ENCODE measurements around the gene CDK7. TPM values are rescaled to one million over a fixed set of nuclear protein-coding genes. Genes with fewer than 3 reads are reported as not detected.
"Not testable (repeated sequence)": the region's sequence is repeated elsewhere in the genome, so short reads cannot be mapped to it uniquely, and the experiment has no call there.

CDK7 gene
- polyA plus RNA-seq, 2 donors, result 37.4 to 52.5 TPM

- Histone ChIP-seq H3K4me3 (ENCODE audit: low read depth in 1 of 2, low read length in 2 of 2) (no peak overlapping the region), H3K36me3 (ENCODE audit: control insufficient read depth in 2 of 2, insufficient read depth in 2 of 2, low read length in 1 of 2) (no peaks in the 10 kb centered on the region), H3K9me3 (ENCODE audit: control insufficient read depth in 2 of 2, insufficient read depth in 1 of 2, low read depth in 1 of 2, low read length in 1 of 2) (no peaks in the 10 kb centered on the region), H3K4me1 (ENCODE audit: control insufficient read depth in 2 of 2, insufficient read depth in 2 of 2, low read length in 1 of 2) (no peaks in the 10 kb centered on the region), H3K27ac (ENCODE audit: low read depth in 2 of 2, low read length in 1 of 2) (no peak overlapping the region), H3K27me3 (ENCODE audit: control insufficient read depth in 1 of 2, insufficient read depth in 2 of 2, low read length in 2 of 2) (no peaks in the 10 kb centered on the region)
- 98% methylated on average over 4 of the region's 4 CpGs for WGBS, 2 donors
Measured at GRCh38 chr5:69213513-69214215, 21.0 kb upstream of the CDK7 start.

GRCh38 chr5:69217151-69217511 is 17.6 kb upstream of the CDK7 start:
- Histone ChIP-seq H3K36me3 (ENCODE audit: control insufficient read depth in 2 of 2, insufficient read depth in 2 of 2, low read length in 1 of 2) (no peaks in the 10 kb centered on the region), H3K27ac (ENCODE audit: low read depth in 2 of 2, low read length in 1 of 2) (no peak overlapping the region), H3K27me3 (ENCODE audit: control insufficient read depth in 1 of 2, insufficient read depth in 2 of 2, low read length in 2 of 2) (no peaks in the 10 kb centered on the region), H3K4me1 (ENCODE audit: control insufficient read depth in 2 of 2, insufficient read depth in 2 of 2, low read length in 1 of 2) (no peaks in the 10 kb centered on the region), H3K9me3 (ENCODE audit: control insufficient read depth in 2 of 2, insufficient read depth in 1 of 2, low read depth in 1 of 2, low read length in 1 of 2) (no peaks in the 10 kb centered on the region), H3K4me3 (ENCODE audit: low read depth in 1 of 2, low read length in 2 of 2) (peak overlapping the region in 1 of 2 donors; percentile 94)
- 37 to 50% methylated on average over 6 of the region's 6 CpGs for WGBS, 2 donors

- Histone ChIP-seq H3K27me3 (ENCODE audit: control insufficient read depth in 1 of 2, insufficient read depth in 2 of 2, low read length in 2 of 2) (no peaks in the 10 kb centered on the region), H3K9me3 (ENCODE audit: control insufficient read depth in 2 of 2, insufficient read depth in 1 of 2, low read depth in 1 of 2, low read length in 1 of 2) (no peaks in the 10 kb centered on the region), H3K27ac (ENCODE audit: low read depth in 2 of 2, low read length in 1 of 2) (peak overlapping the region; percentile 97 to 98), H3K36me3 (ENCODE audit: control insufficient read depth in 2 of 2, insufficient read depth in 2 of 2, low read length in 1 of 2) (no peaks in the 10 kb centered on the region), H3K4me1 (ENCODE audit: control insufficient read depth in 2 of 2, insufficient read depth in 2 of 2, low read length in 1 of 2) (no peaks in the 10 kb centered on the region), H3K4me3 (ENCODE audit: low read depth in 1 of 2, low read length in 2 of 2) (peak overlapping the region; percentile 94 to 99)
- 0 to 1% methylated on average over 72 to 73 of the region's 73 CpGs for WGBS, 2 donors
Measured at GRCh38 chr5:69217548-69218526, 16.8 kb upstream of the CDK7 start.

- H3K27ac ChIP-seq (ENCODE audit: low read depth in 2 of 2, low read length in 1 of 2), result no peak overlapping the region
- H3K4me3 ChIP-seq (ENCODE audit: low read depth in 1 of 2, low read length in 2 of 2), result no peak overlapping the region
- no peaks in the 10 kb centered on the region for H3K4me1 ChIP-seq (ENCODE audit: control insufficient read depth in 2 of 2, insufficient read depth in 2 of 2, low read length in 1 of 2)
- no peaks in the 10 kb centered on the region for H3K27me3 ChIP-seq (ENCODE audit: control insufficient read depth in 1 of 2, insufficient read depth in 2 of 2, low read length in 2 of 2)
- no peaks in the 10 kb centered on the region for H3K9me3 ChIP-seq (ENCODE audit: control insufficient read depth in 2 of 2, insufficient read depth in 1 of 2, low read depth in 1 of 2, low read length in 1 of 2)
- no peaks in the 10 kb centered on the region for H3K36me3 ChIP-seq (ENCODE audit: control insufficient read depth in 2 of 2, insufficient read depth in 2 of 2, low read length in 1 of 2)
Measured at GRCh38 chr5:69219939-69220338, 14.7 kb upstream of the CDK7 start.

- H3K4me1 ChIP-seq (ENCODE audit: control insufficient read depth in 2 of 2, insufficient read depth in 2 of 2, low read length in 1 of 2); H3K4me3 ChIP-seq (ENCODE audit: low read depth in 1 of 2, low read length in 2 of 2); H3K27ac ChIP-seq (ENCODE audit: low read depth in 2 of 2, low read length in 1 of 2); H3K27me3 ChIP-seq (ENCODE audit: control insufficient read depth in 1 of 2, insufficient read depth in 2 of 2, low read length in 2 of 2); H3K36me3 ChIP-seq (ENCODE audit: control insufficient read depth in 2 of 2, insufficient read depth in 2 of 2, low read length in 1 of 2); H3K9me3 ChIP-seq (ENCODE audit: control insufficient read depth in 2 of 2, insufficient read depth in 1 of 2, low read depth in 1 of 2, low read length in 1 of 2): not testable (repeated sequence)
- WGBS, 2 donors, result 95 to 98% methylated on average over 17 to 18 of the region's 18 CpGs
Measured at GRCh38 chr5:69220371-69220770, 14.3 kb upstream of the CDK7 start.

- not testable (repeated sequence) for H3K27me3 ChIP-seq (ENCODE audit: control insufficient read depth in 1 of 2, insufficient read depth in 2 of 2, low read length in 2 of 2); H3K9me3 ChIP-seq (ENCODE audit: control insufficient read depth in 2 of 2, insufficient read depth in 1 of 2, low read depth in 1 of 2, low read length in 1 of 2); H3K4me1 ChIP-seq (ENCODE audit: control insufficient read depth in 2 of 2, insufficient read depth in 2 of 2, low read length in 1 of 2); H3K4me3 ChIP-seq (ENCODE audit: low read depth in 1 of 2, low read length in 2 of 2); H3K27ac ChIP-seq (ENCODE audit: low read depth in 2 of 2, low read length in 1 of 2); H3K36me3 ChIP-seq (ENCODE audit: control insufficient read depth in 2 of 2, insufficient read depth in 2 of 2, low read length in 1 of 2)
- 85 to 90% methylated on average over 8 of the region's 9 CpGs for WGBS, 2 donors
Measured at GRCh38 chr5:69220833-69221232, 13.9 kb upstream of the CDK7 start.

- 93 to 95% methylated on average over 8 of the region's 8 CpGs for WGBS, 2 donors
- H3K27me3 ChIP-seq (ENCODE audit: control insufficient read depth in 1 of 2, insufficient read depth in 2 of 2, low read length in 2 of 2), result no peaks in the 10 kb centered on the region
- H3K36me3 ChIP-seq (ENCODE audit: control insufficient read depth in 2 of 2, insufficient read depth in 2 of 2, low read length in 1 of 2), result no peaks in the 10 kb centered on the region
- no peaks in the 10 kb centered on the region for H3K9me3 ChIP-seq (ENCODE audit: control insufficient read depth in 2 of 2, insufficient read depth in 1 of 2, low read depth in 1 of 2, low read length in 1 of 2)
- no peaks in the 10 kb centered on the region for H3K4me1 ChIP-seq (ENCODE audit: control insufficient read depth in 2 of 2, insufficient read depth in 2 of 2, low read length in 1 of 2)
- no peak overlapping the region for H3K4me3 ChIP-seq (ENCODE audit: low read depth in 1 of 2, low read length in 2 of 2)
- H3K27ac ChIP-seq (ENCODE audit: low read depth in 2 of 2, low read length in 1 of 2), result no peak overlapping the region
Measured at GRCh38 chr5:69224520-69224919, 10.2 kb upstream of the CDK7 start.

GRCh38 chr5:69225860-69226259 is 8.8 kb upstream of the CDK7 start:
- Histone ChIP-seq H3K4me1 (ENCODE audit: control insufficient read depth in 2 of 2, insufficient read depth in 2 of 2, low read length in 1 of 2) (no peaks in the 10 kb centered on the region), H3K9me3 (ENCODE audit: control insufficient read depth in 2 of 2, insufficient read depth in 1 of 2, low read depth in 1 of 2, low read length in 1 of 2) (no peaks in the 10 kb centered on the region), H3K27me3 (ENCODE audit: control insufficient read depth in 1 of 2, insufficient read depth in 2 of 2, low read length in 2 of 2) (no peaks in the 10 kb centered on the region), H3K4me3 (ENCODE audit: low read depth in 1 of 2, low read length in 2 of 2) (no peak overlapping the region), H3K36me3 (ENCODE audit: control insufficient read depth in 2 of 2, insufficient read depth in 2 of 2, low read length in 1 of 2) (no peaks in the 10 kb centered on the region), H3K27ac (ENCODE audit: low read depth in 2 of 2, low read length in 1 of 2) (no peak overlapping the region)
- WGBS, 2 donors, result 81 to 95% methylated on average over 4 of the region's 4 CpGs

- 50 to 55% methylated on average over 2 of the region's 2 CpGs for WGBS, 2 donors
- Histone ChIP-seq H3K27me3 (ENCODE audit: control insufficient read depth in 1 of 2, insufficient read depth in 2 of 2, low read length in 2 of 2) (no peaks in the 10 kb centered on the region), H3K9me3 (ENCODE audit: control insufficient read depth in 2 of 2, insufficient read depth in 1 of 2, low read depth in 1 of 2, low read length in 1 of 2) (no peaks in the 10 kb centered on the region), H3K4me1 (ENCODE audit: control insufficient read depth in 2 of 2, insufficient read depth in 2 of 2, low read length in 1 of 2) (no peaks in the 10 kb centered on the region), H3K27ac (ENCODE audit: low read depth in 2 of 2, low read length in 1 of 2) (no peak overlapping the region), H3K4me3 (ENCODE audit: low read depth in 1 of 2, low read length in 2 of 2) (no peak overlapping the region), H3K36me3 (ENCODE audit: control insufficient read depth in 2 of 2, insufficient read depth in 2 of 2, low read length in 1 of 2) (no peaks in the 10 kb centered on the region)
Measured at GRCh38 chr5:69230181-69230580, 4.5 kb upstream of the CDK7 start.

All from esophagus (tissue), 2 donors.